A673 (cell line): ENCODE data around the gene TSC22D2.

ENCODE experiments used
- EZH2 ChIP-seq: fragments of 200-600 bp; sonication (generic); IDR thresholded peaks from 2 replicates; pipeline ENCODE4 v1.6.1; 2017; ENCODE audit warnings: borderline replicate concordance, low read depth, mild to moderate bottlenecking, mixed read lengths, antibody characterized with exemption, low read length; ENCODE audit not compliant: poor library complexity, severe bottlenecking
- TF ChIP-seq, protein P1 (sequence below): fragments of 300-800, 200-600 bp; sonication (generic); conservative IDR thresholded peaks from 2 replicates; pipeline ENCODE4 v1.5.1; 2017; ENCODE audit warnings: low read depth, mild to moderate bottlenecking, antibody characterized with exemption, low read length, moderate library complexity, mixed read lengths

DNA sequence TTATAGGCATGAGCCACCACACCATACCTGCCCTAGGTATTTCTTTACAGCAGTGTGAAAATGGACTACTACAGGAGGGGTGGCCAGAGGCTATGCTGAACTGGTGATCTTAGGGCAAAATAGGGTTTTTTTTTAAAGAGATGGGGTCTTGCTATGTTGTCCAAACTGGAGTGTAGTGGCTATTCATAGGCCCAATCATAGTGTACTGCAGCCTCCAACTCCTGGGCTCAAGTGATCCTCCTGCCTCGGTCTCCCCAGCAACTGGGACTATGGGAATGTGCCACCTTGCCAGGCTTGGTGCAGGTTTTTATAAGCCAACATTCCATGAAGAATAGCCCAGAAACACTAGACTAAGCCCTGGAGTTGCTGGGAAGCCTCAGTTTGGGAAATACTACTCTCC is 28.6 kb upstream of the TSC22D2 start:
- TF ChIP-seq, protein P1, sequence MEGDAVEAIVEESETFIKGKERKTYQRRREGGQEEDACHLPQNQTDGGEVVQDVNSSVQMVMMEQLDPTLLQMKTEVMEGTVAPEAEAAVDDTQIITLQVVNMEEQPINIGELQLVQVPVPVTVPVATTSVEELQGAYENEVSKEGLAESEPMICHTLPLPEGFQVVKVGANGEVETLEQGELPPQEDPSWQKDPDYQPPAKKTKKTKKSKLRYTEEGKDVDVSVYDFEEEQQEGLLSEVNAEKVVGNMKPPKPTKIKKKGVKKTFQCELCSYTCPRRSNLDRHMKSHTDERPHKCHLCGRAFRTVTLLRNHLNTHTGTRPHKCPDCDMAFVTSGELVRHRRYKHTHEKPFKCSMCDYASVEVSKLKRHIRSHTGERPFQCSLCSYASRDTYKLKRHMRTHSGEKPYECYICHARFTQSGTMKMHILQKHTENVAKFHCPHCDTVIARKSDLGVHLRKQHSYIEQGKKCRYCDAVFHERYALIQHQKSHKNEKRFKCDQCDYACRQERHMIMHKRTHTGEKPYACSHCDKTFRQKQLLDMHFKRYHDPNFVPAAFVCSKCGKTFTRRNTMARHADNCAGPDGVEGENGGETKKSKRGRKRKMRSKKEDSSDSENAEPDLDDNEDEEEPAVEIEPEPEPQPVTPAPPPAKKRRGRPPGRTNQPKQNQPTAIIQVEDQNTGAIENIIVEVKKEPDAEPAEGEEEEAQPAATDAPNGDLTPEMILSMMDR = no peak
- no peak for TF ChIP-seq EZH2
